ENCODE measurements around the gene KCNC4. TPM values are rescaled to one million over a fixed set of nuclear protein-coding genes. Genes with fewer than 3 reads are reported as not detected.

The KCNC4 gene
- total and polyA plus RNA-seq, 2 of the 13 experiments (the other 11 are each of a cell fraction or from before 2014, with no cell fraction given) = 0.24 to 0.66 TPM

GRCh38 chr1:110245876-110246620 is 35.9 kb downstream of the KCNC4 start (continued):
- TF ChIP-seq ZHX1 (CRISPR knock-in tag; IDR thresholded peaks at IDR 0.05; ENCODE audit: low read depth) = no peak
- no peak for TF ChIP-seq ZNF546 (CRISPR knock-in tag; conservative IDR thresholded peaks at IDR 0.05)

GRCh38 chr1:110248746-110249145 is 38.6 kb downstream of the KCNC4 start:
- POLR2A ChIA-PET = no interaction called here
- H3K4me3 ChIP-seq (replicated peaks in 1 of 3; ENCODE audit: insufficient read depth in 1 of 3, low read depth in 2 of 3, low read length in 3 of 3) = no peak overlapping the region
- no peaks in the 10 kb centered on the region for H4K20me1 ChIP-seq (ENCODE audit: insufficient read depth, low read length)
- H3K27ac ChIP-seq (ENCODE audit: extremely low read length, insufficient read depth, low read length) = no peak overlapping the region
- CTCF ChIA-PET (ENCODE audit: low intra/inter-chr PET ratio, low total read pairs) = no interaction called here
- H3K9ac ChIP-seq (ENCODE audit: insufficient read depth, low read depth, low read length) = no peak overlapping the region
- ATAC-seq = no peak
- no peak overlapping the region for H2AFZ ChIP-seq (ENCODE audit: low read length)
- in situ Hi-C loops (cut with HindIII; ENCODE audit: extremely low pct_ligation_motif_present, low pct_unique_long_range_greater_than_20kb) = no loop called here
- H3K27me3 ChIP-seq (ENCODE audit: control insufficient read depth in 1 of 2, insufficient read depth in 2 of 2, low read length in 2 of 2) = peaks cover 3 to 29% of the 10 kb centered on the region in 2 experiments; a peak in 3 of 5 replicates
- intact Hi-C loops (cut with micrococcal nuclease; ENCODE audit: unreplicated experiment) = no loop called here
- no peaks in the 10 kb centered on the region for H3K36me3 ChIP-seq (replicated peaks in 1 of 2; ENCODE audit: control insufficient read depth in 1 of 2, insufficient read depth in 2 of 2, low read length in 2 of 2)
- BruUV-seq (replicated peaks) = no TSS peak
- no peaks in the 10 kb centered on the region for H3K4me1 ChIP-seq (ENCODE audit: insufficient read depth, low read length)
- H3K9me3 ChIP-seq (ENCODE audit: low read length) = no peaks in the 10 kb centered on the region
- TF ChIP-seq ZNF570 (CRISPR knock-in tag; IDR thresholded peaks at IDR 0.05; ENCODE audit: borderline replicate concordance) (no peak), MAFG (CRISPR knock-in tag; IDR thresholded peaks at IDR 0.05) (no peak), MZF1 (CRISPR knock-in tag; IDR thresholded peaks at IDR 0.05; ENCODE audit: borderline replicate concordance) (no peak), ZNF225 (CRISPR knock-in tag; IDR thresholded peaks at IDR 0.05) (no peak), IRF2 (CRISPR knock-in tag; IDR thresholded peaks at IDR 0.05) (no peak), GLMP (CRISPR knock-in tag; IDR thresholded peaks at IDR 0.05; ENCODE audit: borderline replicate concordance) (no peak)
- H3K4me2 ChIP-seq (ENCODE audit: low read depth, low read length) = no peak overlapping the region
- 8% methylated on average over 3 of the region's 4 CpGs for WGBS (ENCODE audit: low lambda C conversion rate)
- FAIRE-seq = no peak
- H3K79me2 ChIP-seq (ENCODE audit: insufficient read depth, low read length) = no peaks in the 10 kb centered on the region
- no peak for DNase-seq (ENCODE audit: low spot score)
